ENCODE results near the gene FAM50A.
A peak's percentile ranks its signal among the peaks of the same experiment; 100 is the strongest.

The FAM50A gene

GRCh38 chrX:154411981-154412340, 32.0 kb upstream of the FAM50A start:
- no peak for DNase-seq

DNA sequence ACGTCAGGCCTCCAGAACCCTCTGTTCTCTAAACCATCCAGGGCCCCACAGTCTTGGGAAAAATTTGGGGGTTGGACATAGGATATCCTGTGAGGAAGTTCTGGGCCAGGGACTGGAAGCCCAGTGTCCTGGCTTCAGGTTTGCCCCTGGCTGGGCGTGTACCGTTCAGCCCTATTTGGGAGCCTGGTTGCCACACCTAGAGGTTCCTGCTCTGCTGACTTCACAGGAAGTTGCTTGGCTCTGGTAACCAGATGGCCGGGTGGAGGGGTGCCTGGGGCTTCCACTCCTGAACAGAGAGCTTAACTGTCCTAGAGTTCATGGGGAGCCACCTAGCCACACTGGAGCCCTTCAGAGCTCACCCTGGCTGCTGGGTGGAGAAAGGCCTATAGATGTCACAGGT, 31.5 kb upstream of the FAM50A start:
- DNase-seq: no peak

GRCh38 chrX:154413142-154413541, 30.8 kb upstream of the FAM50A start:
- no peak for DNase-seq

- no peak for DNase-seq
Observed at GRCh38 chrX:154417157-154417556, 26.8 kb upstream of the FAM50A start.

GRCh38 chrX:154419189-154419588, 24.8 kb upstream of the FAM50A start:
- DNase-seq: no peak

GRCh38 chrX:154419688-154420401, 24.1 kb upstream of the FAM50A start:
- no peak for DNase-seq

DNA sequence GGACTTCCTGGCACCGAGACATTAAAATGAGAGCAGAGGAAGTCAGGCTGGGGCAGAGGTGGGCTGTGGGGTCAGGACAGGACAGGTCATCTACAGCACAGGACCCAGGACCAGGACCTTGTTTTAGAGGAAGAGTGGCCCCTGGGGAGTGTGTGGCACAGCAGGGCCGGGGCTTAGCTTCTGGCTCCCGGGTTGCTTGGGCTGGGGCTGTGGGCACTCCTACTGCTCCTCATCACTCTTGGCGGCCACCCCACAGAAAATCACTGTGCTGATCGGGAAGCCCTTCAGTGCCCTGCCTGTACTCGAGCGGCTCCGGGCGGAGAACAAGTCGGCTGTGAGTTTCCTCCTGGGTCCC, 23.6 kb upstream of the FAM50A start:
- no peak for DNase-seq

DNA sequence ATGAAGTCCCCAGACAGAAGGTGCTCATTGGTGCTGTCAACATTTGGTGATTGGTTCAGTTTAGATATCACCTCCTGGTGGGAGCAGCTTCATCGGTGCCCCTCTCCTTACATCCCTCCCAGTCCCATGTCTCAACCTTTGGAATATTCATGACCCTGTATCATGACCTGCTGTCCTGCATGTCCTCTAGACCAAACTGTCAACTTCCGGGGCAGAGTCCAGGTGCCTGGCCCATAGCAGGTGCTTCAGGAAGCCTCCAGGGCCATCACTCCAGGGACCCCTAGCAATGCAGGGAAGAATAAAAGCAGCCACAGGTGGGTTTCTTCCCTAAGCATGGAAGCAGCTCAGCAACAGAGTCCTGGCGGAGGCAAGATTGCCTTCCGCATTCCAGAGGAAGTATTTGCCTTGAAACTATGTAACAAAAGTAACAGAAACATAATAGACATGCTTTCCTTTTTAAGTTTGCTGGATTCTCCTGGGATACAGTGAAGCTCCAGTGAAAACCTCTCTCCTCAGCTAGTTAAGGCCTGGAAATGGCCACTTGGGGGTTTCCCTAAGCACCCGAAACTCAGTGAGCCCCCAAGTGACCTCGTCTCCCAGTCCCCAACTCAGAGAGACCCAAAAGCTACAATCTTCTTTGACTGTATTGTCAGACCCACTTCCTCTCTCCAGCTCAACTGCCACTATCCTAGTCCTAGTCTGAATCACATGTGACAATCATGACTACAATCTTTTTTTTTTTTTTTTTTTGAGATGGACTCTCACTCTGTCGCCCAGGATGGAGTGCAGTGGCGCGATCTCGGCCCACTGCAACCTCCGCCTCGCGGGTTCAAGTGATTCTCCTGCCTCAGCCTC, 16.8 kb upstream of the FAM50A start:
- no peak for DNase-seq

GRCh38 chrX:154428176-154429171, 15.5 kb upstream of the FAM50A start, which contains the start of gene ATP6AP1:
TSS of gene ATP6AP1 (plus strand) at chrX:154428677. CDS start at chrX:154428693, 16 bp downstream.
- DNase-seq: peak; percentile 78

- no peak for DNase-seq
Observed at GRCh38 chrX:154429711-154430110, 14.2 kb upstream of the FAM50A start.

GRCh38 chrX:154430479-154430878, 13.5 kb upstream of the FAM50A start:
- no peak for DNase-seq

GRCh38 chrX:154430916-154431315, 13.0 kb upstream of the FAM50A start:
- DNase-seq: no peak

- DNase-seq: no peak
Observed at GRCh38 chrX:154431341-154431740, 12.6 kb upstream of the FAM50A start.

- DNase-seq: no peak
Observed at GRCh38 chrX:154432210-154432609, 11.7 kb upstream of the FAM50A start.

GRCh38 chrX:154433605-154434004, 10.3 kb upstream of the FAM50A start:
- no peak for DNase-seq

- DNase-seq: no peak
Observed at GRCh38 chrX:154434394-154435168, 9.4 kb upstream of the FAM50A start.

- no peak for DNase-seq
Observed at GRCh38 chrX:154435171-154435733, 8.7 kb upstream of the FAM50A start.

DNA sequence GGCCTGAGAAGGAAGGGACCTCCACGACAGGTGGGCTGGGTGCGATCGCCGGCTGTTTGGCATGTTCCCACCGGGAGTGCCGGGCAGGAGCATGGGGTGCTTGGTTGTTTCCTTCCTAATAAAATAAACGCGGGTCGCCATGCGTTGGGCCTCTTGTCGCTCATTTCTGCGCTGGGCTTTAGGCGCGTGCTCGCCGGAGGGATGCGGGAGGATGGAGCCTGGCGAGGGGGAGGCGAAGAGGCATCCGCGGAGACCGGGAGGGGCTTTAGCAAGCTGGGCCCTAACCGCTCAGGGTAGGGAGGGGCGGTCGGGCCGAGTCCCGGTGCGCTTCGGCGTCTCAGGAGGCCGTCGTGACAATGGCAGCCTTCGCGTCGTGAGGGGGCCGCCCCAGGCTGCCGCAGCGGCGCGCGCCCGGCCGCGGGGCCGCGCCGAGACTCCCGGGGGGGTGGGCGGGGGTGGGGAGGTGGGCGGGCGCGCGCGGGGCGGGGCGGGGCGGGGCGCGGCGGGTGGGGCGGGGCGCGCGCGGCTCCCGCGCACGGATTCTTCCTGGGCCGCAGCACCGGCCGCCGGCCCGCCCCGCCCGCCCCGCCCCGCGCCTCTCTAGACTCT, 7.5 kb upstream of the FAM50A start:
- peak; percentile 64 for DNase-seq

DNA sequence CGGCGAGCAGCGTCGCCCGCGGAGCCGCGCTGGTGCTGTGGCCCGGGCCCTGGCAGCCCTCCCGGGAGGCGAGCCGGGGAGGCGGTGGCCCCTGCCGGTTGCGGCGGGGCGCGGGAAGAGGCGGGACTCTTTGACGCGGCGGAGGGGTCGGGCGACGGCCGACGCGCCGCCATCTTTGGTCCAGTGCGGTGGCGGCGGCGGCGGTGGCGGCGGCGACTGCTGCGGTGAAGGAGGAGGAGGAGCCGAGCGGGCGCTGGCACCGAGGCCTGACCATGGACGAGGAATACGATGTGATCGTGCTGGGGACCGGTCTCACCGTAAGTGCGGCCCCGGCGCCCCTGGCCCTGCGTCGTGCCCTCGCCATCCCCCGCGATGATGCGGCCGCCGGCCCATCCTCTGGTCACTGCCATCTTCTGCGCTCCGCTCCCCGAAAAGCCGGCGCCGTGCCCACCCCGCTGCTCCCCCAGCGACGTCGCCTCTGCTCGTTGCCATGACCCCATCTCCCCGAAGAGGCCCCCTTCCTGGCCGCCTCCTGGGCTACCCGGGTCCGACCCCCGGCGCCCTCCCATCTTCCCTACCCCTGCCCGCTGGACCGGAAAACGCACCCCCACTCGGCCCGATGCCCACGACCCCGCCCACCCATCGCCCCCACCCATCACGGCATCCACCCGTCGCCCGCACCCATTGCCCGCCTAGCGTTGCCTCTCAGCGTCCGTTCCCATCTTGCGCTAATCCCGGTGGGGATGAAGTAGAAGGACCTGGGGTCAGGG, 6.8 kb upstream of the FAM50A start, which contains the start of gene GDI1:
Gene GDI1, plus strand, starts transcription at position 172 of the 770 bp plus-strand sequence. Its CDS starts 101 bp downstream, at position 273.
- DNase-seq: peak; percentile 81
